MV-4-11 (cell line): ENCODE results near the gene EREG.

Experiments used
- DNase-seq: peaks from one replicate; lab custom pipeline; 2025; lab: John Stamatoyannopoulos, UW

EREG gene

GRCh38 chr4:74426101-74426500 is 61.2 kb downstream of the EREG start:
- DNase-seq = no peak

DNA sequence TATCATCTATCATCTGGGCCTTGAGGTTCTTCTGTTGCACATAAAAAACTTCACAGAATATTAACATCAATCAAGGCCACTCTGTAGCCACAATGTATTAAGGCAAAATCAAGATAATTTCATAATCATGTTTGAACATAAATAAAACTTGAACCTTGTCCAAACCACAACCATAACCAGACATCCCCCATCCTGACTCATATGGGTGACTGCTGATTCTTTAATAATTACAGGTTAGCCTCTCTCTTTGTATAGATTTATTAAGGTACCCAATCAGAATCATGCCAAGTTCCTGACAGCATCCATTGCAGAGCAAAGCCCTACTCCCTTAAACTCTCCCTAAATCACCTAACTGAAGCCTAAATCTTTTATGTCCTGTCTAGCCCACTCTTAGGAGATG is 63.3 kb downstream of the EREG start:
- no peak for DNase-seq

DNA sequence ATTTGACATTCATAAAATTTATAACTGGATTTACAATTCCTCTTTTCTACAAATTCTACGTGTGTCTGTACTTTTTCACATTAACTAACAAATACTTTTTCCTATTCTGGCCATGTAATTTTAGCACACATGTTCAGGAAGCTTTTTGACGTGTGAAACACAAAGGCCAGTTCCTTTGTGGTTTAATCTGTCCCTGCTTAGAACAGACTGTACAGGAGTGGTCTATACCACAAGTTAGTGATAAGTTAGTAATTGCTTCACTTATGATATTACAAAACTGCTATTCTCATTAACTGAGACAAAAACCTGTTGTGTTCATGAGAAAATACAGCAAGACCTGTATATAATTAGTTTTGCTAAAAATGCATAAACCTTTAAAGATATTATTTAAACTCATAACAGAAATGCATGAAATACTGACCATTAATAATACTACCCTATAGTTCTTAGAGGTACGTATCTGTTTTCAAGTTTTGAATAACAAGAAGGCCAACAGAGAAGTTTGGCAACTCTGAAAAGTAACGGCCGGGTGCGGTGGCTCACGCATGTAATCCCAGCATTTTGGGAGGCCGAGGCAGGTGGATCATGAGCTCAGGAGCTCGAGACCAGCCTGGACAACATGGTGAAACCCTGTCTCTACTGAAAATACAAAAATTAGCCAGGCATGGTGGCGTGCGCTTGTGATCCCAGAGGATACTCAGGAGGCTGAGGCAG is 66.3 kb downstream of the EREG start:
- DNase-seq = peak; percentile 31

DNA sequence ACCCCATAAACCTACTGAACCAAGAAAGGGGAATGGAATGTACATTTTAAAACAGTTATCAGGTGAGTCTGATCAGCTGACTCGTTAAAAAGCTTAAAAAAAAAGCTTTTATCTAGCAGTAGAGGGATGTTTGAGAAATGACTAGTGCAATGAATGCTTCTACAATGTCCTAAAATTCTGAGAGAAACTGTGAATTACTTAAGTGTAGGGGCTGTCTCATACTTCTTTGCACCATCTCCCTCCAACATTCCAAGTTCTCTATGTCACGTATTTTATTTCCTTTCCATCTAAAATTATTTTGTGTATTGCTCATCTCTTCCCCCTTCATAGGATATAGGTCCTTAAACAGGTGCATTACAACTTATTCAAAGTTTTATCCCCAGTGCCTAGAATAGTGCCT is 68.1 kb downstream of the EREG start:
- DNase-seq = no peak

DNA sequence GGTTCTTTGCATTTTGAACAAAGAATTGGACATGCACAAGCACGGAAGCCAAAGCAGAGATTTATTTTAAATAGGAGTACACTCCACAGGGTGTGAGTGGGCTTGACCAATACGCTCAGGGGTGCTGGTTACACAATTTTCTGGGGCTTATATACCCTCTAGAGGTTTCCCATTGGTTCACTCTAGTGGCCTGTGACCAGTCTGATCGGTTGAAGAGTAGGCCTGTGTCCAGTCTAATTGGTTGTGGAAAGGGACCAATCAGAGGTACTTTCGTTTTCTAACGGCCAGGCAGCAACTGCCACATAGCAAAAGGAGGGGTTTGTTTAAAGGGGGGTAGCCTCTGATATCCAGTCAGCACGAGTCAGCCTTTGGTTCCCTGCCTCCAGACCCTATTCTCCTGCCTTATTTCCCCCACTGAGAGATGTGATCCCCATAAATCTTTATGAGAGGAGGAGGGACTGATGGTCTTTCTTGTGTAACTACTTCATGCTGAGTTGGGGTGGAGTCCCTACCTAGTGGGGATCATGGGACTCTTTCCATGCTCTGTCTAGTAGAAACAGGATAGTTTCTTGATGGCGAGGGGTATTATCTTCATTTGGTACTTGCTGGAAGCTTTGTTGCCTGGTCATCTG is 68.7 kb downstream of the EREG start:
- DNase-seq = peak; percentile 9

DNA sequence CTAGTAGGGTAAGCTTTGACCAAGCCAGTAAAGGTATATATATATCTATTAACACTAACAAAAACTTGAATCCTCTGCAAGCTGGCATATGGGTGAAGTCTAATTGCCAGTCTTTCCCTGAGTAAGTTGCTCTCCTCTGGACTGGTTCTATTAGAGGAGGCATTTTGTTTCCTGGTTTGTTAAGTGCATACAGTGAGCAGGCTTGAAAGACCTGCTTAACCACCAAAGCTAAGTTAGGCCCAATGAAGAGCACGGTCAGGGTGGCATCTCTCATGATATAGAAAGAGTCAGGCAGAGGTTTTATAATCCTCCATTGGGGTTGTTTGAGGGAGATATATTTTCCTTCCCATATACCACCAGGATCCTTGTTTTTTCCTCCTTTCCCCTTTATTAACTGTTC is 70.4 kb downstream of the EREG start:
- no peak for DNase-seq

- DNase-seq = no peak
Observed at GRCh38 chr4:74437866-74438265, 72.9 kb downstream of the EREG start.
